T-helper 2 cell treated with Interferon-gamma antibody and Interleukin-4, amounts not matched to agents 100 ng/mL and 5 ng/mL, for 36 hours (primary cell): ENCODE data around the gene RIPOR1. TPM values are rescaled to one million over a fixed set of nuclear protein-coding genes. Genes with fewer than 3 reads are reported as not detected.
"Not testable (repeated sequence)": the region's sequence is repeated elsewhere in the genome, so short reads cannot be mapped to it uniquely, and the experiment has no call there.

Source experiments
- intact Hi-C: fragments of 100-400 bp; cut with micrococcal nuclease; formaldehyde crosslinking; loops from one replicate; pipeline ENCODE4 v1.15.1; 2023
- total RNA-seq: library from RNA; stranded (reverse); gene quantifications from 2 replicates; pipeline ENCODE4 v1.2.3, GENCODE V29; 2022

Gene RIPOR1
- 14.4 and 14.5 TPM in 2 replicates for total RNA-seq

- intact Hi-C loops, result loop anchor here (1.0 kb wide), 1 partner anchor 9 kb away; no protein-coding TSS in a partner anchor
Measured at GRCh38 chr16:67528222-67528869, at the start of gene RIPOR1. TSS of gene RIPOR1 (plus strand) at chr16:67528829. CDS start at chr16:67538447, 9,618 bp downstream.

GRCh38 chr16:67480833-67481560 lies 47.6 kb upstream of the RIPOR1 start, which contains the start of gene ATP6V0D1:
TSS of gene ATP6V0D1 (minus strand) at chr16:67481157. CDS start at chr16:67481086, 71 bp downstream.
- intact Hi-C loops, result loop anchor here (1.0 to 2.0 kb wide), 5 partner anchors 24 to 454 kb away; partner anchors contain the start of genes ACD, CTCF and PARD6A

- intact Hi-C loops, result loop anchor here (1.0 to 2.0 kb wide), 5 partner anchors 23 to 454 kb away; partner anchors contain the start of genes ACD, CTCF and PARD6A
Measured at GRCh38 chr16:67481561-67482232, 46.9 kb upstream of the RIPOR1 start.

- intact Hi-C loops, result no loop called here
Measured at GRCh38 chr16:67482233-67482924, 46.2 kb upstream of the RIPOR1 start.

GRCh38 chr16:67483150-67483549 lies 45.5 kb upstream of the RIPOR1 start, which contains the start of gene AGRP:
TSS of gene AGRP (minus strand) at chr16:67483547. CDS start at chr16:67483398, 149 bp downstream.
- intact Hi-C loops, result no loop called here

GRCh38 chr16:67483731-67484525 lies 44.7 kb upstream of the RIPOR1 start:
- intact Hi-C loops, result no loop called here

GRCh38 chr16:67486805-67487204 lies 41.8 kb upstream of the RIPOR1 start:
- intact Hi-C loops, result no loop called here

GRCh38 chr16:67487561-67487960 lies 41.1 kb upstream of the RIPOR1 start:
- intact Hi-C loops, result not testable (repeated sequence)

GRCh38 chr16:67489401-67490083 lies 39.1 kb upstream of the RIPOR1 start:
- intact Hi-C loops, result no loop called here

- intact Hi-C loops, result no loop called here
Measured at GRCh38 chr16:67490335-67491096, 38.1 kb upstream of the RIPOR1 start.

GRCh38 chr16:67499106-67499505 lies 29.5 kb upstream of the RIPOR1 start:
- intact Hi-C loops, result no loop called here

GRCh38 chr16:67504031-67505021 lies 24.3 kb upstream of the RIPOR1 start:
- intact Hi-C loops, result loop anchor here (1.0 to 2.0 kb wide), 4 partner anchors 10 to 581 kb away; partner anchors contain the start of genes ATP6V0D1 and NFATC3

- intact Hi-C loops, result no loop called here
Measured at GRCh38 chr16:67506468-67506867, 22.2 kb upstream of the RIPOR1 start.

- intact Hi-C loops, result no loop called here
Measured at GRCh38 chr16:67509016-67509415, 19.6 kb upstream of the RIPOR1 start.

GRCh38 chr16:67513892-67514291 lies 14.7 kb upstream of the RIPOR1 start:
- intact Hi-C loops, result loop anchor here (1.0 kb wide), 2 partner anchors 20 to 33 kb away; partner anchors contain the start of gene ATP6V0D1

GRCh38 chr16:67514382-67514828 lies 14.2 kb upstream of the RIPOR1 start:
- intact Hi-C loops, result loop anchor here (1.0 kb wide), 2 partner anchors 20 to 33 kb away; partner anchors contain the start of gene ATP6V0D1
